ENCODE data around the gene SLC25A30. TPM values are rescaled to one million over a fixed set of nuclear protein-coding genes. Genes with fewer than 3 reads are reported as not detected.

SLC25A30 gene
- total RNA-seq, 1 experiment from 2014 or later, result 6.3 TPM

- Histone ChIP-seq H4K8ac (replicated peaks; ENCODE audit: insufficient read length, low read depth, low read length) (no peak overlapping the region), H4K20me1 (ENCODE audit: control insufficient read depth, insufficient read depth, insufficient read length) (no peaks in the 10 kb centered on the region), H3K9ac (ENCODE audit: extremely low read depth, insufficient read length, low read length) (no peak overlapping the region), H3T11ph (ENCODE audit: low read length) (no peak overlapping the region), H3K23ac (ENCODE audit: insufficient read length, low read depth, low read length) (no peak overlapping the region), H2AK5ac (ENCODE audit: insufficient read length, low read length) (no peak overlapping the region), H3K14ac (ENCODE audit: insufficient read depth, low read length) (no peak overlapping the region), H3K9me3 (ENCODE audit: control insufficient read depth, low read depth, low read length) (no peaks in the 10 kb centered on the region), H2BK5ac (ENCODE audit: insufficient read length, low read length) (no peak overlapping the region), H3K18ac (ENCODE audit: insufficient read length, low read depth, low read length) (no peak overlapping the region), H2BK120ac (ENCODE audit: low read depth, low read length, poor library complexity, severe bottlenecking) (no peak overlapping the region), H3K4me1 (ENCODE audit: insufficient read depth, low read length) (no peaks in the 10 kb centered on the region), H3K23me2 (ENCODE audit: insufficient read length, low read depth, low read length, poor library complexity, severe bottlenecking) (no peaks in the 10 kb centered on the region), H3K27me3 (ENCODE audit: insufficient read depth, low read length) (no peaks in the 10 kb centered on the region), H2BK20ac (ENCODE audit: low read depth, low read length, poor library complexity, severe bottlenecking) (no peak overlapping the region), H3K56ac (ENCODE audit: insufficient read length, low read depth, low read length) (no peak overlapping the region), H4K5ac (ENCODE audit: insufficient read length, low read depth, low read length) (no peak overlapping the region), H3K27ac (ENCODE audit: insufficient read length, low read depth, low read length) (no peak overlapping the region), H2BK12ac (ENCODE audit: insufficient read length, low read depth, low read length) (no peak overlapping the region), H3K4ac (ENCODE audit: low read depth, low read length) (no peak overlapping the region), H4K91ac (ENCODE audit: insufficient read length, low read depth, low read length) (no peak overlapping the region), H3K79me2 (ENCODE audit: insufficient read depth, low read length) (0 out of 2 replicates have a peak, but pooled peaks cover 1% of the 10 kb centered on the region), H2BK15ac (ENCODE audit: low read depth, low read length) (no peak overlapping the region), H2AFZ (ENCODE audit: low read length) (no peak overlapping the region), H3K4me2 (ENCODE audit: insufficient read depth, insufficient read length, low read length) (no peak overlapping the region), H3K79me1 (ENCODE audit: insufficient read depth, low read depth, low read length, poor library complexity, severe bottlenecking) (peaks cover 4% of the 10 kb centered on the region)
- no peak for DNase-seq
- Mint-ChIP-seq H3K4me3 (no peak overlapping the region), H3K4me1 (peaks cover 2 to 6% of the 10 kb centered on the region in 2 experiments), H3K36me3 (ENCODE audit: insufficient read depth in 1 of 3, low read depth in 3 of 3) (peaks cover 8 to 30% (median 12%) of the 10 kb centered on the region in 3 experiments; a peak in 6 of 7 replicates), H3K27me3 (ENCODE audit: low read depth) (no peaks in the 10 kb centered on the region), H3K9me3 (no peaks in the 10 kb centered on the region), H3K27ac (peak overlapping the region in 2 of 3 experiments; percentile 29 to 62; a peak in 2 of 7 replicates)
- no peak for TF ChIP-seq CTCF (conservative IDR thresholded peaks at IDR 0.05)
- no CpG with 5 or more reads among the region's 2 CpGs for WGBS (ENCODE audit: extremely low coverage, insufficient read length, low lambda C conversion rate)
Observed at GRCh38 chr13:45410001-45410400, 8.2 kb downstream of the SLC25A30 start.
